Large intestine (tissue), 1 donor: Measurements from ENCODE around the gene CNN1. TPM values are rescaled to one million over a fixed set of nuclear protein-coding genes. Genes with fewer than 3 reads are reported as not detected.

ENCODE experiments used
- polyA plus RNA-seq: library from polyadenylated mRNA; unstranded; fragments of 120-200 nt; gene quantifications from one replicate; pipeline ENCODE4 v1.2.1, GENCODE V29; 2013

The CNN1 gene
- polyA plus RNA-seq, 1 donor, result 119 TPM

Other genes with a start within 250 kb of the CNN1 start
- not detected for gene TSPAN16, start 242.7 kb upstream of the CNN1 start, polyA plus RNA-seq
- gene RAB3D, start 199.2 kb upstream of the CNN1 start, polyA plus RNA-seq, result 82.9 TPM
- 111 TPM for gene TMEM205, start 192.6 kb upstream of the CNN1 start, polyA plus RNA-seq
- gene CCDC159, start 192.3 kb upstream of the CNN1 start, polyA plus RNA-seq, result 48.0 TPM
- 17.8 TPM for gene PLPPR2, start 183.4 kb upstream of the CNN1 start, polyA plus RNA-seq
- 2.8 TPM for gene SWSAP1, start 164.2 kb upstream of the CNN1 start, polyA plus RNA-seq
- 12.0 TPM for gene EPOR, start 154.5 kb upstream of the CNN1 start, polyA plus RNA-seq
- 5.3 TPM for gene RGL3, start 119.5 kb upstream of the CNN1 start, polyA plus RNA-seq
- 0.79 TPM for gene ODAD3, start 103.7 kb upstream of the CNN1 start, polyA plus RNA-seq
- gene PRKCSH, start 103.2 kb upstream of the CNN1 start, polyA plus RNA-seq, result 380 TPM
- gene ELAVL3, start 57.8 kb upstream of the CNN1 start, polyA plus RNA-seq, result 4.2 TPM
- 8.7 TPM for gene ZNF653, start 33.0 kb upstream of the CNN1 start, polyA plus RNA-seq
- gene ECSIT, start 9.7 kb upstream of the CNN1 start, polyA plus RNA-seq, result 43.2 TPM
- 44.7 TPM for gene ELOF1, start 20.4 kb downstream of the CNN1 start, polyA plus RNA-seq
- 118 TPM for gene ACP5, start 38.8 kb downstream of the CNN1 start, polyA plus RNA-seq
- 15.6 TPM for gene ZNF627, start 58.6 kb downstream of the CNN1 start, polyA plus RNA-seq
- 7.7 TPM for gene ZNF823, start 200.1 kb downstream of the CNN1 start, polyA plus RNA-seq
- 7.4 TPM for gene ZNF441, start 228.1 kb downstream of the CNN1 start, polyA plus RNA-seq